MM.1S (cell line): Measurements from ENCODE around the gene GUCY1B1.

Experiments used
- EZH2 ChIP-seq: fragments of 300-600 bp; sonication (generic); optimal IDR thresholded peaks from 2 replicates; pipeline ENCODE3; 2017; ENCODE audit warnings: low read depth, mild to moderate bottlenecking, antibody characterized with exemption, low read length, mixed read lengths
- EZH2phosphoT487 ChIP-seq: fragments of 300-600 bp; sonication (generic); IDR thresholded peaks from 2 replicates; pipeline ENCODE4 v1.6.1; 2018; ENCODE audit warnings: antibody characterized with exemption, low read length
- TF ChIP-seq, protein P1 (sequence below): fragments of 300-600 bp; sonication (generic); IDR thresholded peaks from 2 replicates; pipeline ENCODE4 v1.5.1; 2016; ENCODE audit warnings: antibody characterized with exemption, low read length, mixed read lengths

DNA sequence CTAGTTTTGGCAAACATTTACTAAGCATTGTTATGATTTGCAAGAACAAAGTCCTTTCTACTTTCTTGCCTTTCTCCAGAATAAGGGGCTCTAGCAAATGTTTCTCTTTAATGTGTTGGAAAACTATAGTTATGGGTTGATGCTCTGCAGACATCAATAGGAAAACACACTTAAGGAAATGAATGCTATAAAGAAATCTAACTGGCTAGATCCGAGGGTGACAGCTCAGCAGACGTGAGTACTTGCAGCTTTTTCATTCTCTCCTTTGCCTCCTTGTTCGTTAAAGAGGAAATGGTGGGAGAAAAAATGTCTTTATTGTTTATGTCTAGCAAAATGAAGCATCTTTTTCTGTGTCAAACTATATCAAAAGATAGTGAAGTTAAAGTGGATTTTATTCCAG is 6.3 kb downstream of the GUCY1B1 start:
- TF ChIP-seq, protein P1, sequence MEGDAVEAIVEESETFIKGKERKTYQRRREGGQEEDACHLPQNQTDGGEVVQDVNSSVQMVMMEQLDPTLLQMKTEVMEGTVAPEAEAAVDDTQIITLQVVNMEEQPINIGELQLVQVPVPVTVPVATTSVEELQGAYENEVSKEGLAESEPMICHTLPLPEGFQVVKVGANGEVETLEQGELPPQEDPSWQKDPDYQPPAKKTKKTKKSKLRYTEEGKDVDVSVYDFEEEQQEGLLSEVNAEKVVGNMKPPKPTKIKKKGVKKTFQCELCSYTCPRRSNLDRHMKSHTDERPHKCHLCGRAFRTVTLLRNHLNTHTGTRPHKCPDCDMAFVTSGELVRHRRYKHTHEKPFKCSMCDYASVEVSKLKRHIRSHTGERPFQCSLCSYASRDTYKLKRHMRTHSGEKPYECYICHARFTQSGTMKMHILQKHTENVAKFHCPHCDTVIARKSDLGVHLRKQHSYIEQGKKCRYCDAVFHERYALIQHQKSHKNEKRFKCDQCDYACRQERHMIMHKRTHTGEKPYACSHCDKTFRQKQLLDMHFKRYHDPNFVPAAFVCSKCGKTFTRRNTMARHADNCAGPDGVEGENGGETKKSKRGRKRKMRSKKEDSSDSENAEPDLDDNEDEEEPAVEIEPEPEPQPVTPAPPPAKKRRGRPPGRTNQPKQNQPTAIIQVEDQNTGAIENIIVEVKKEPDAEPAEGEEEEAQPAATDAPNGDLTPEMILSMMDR: no peak
- TF ChIP-seq EZH2phosphoT487 (no peak), EZH2 (no peak)
